Measurements from ENCODE around the gene RTKN2. TPM values are rescaled to one million over a fixed set of nuclear protein-coding genes. Genes with fewer than 3 reads are reported as not detected.
A peak's percentile ranks its signal among the peaks of the same experiment; 100 is the strongest.

RTKN2 gene, protein sequence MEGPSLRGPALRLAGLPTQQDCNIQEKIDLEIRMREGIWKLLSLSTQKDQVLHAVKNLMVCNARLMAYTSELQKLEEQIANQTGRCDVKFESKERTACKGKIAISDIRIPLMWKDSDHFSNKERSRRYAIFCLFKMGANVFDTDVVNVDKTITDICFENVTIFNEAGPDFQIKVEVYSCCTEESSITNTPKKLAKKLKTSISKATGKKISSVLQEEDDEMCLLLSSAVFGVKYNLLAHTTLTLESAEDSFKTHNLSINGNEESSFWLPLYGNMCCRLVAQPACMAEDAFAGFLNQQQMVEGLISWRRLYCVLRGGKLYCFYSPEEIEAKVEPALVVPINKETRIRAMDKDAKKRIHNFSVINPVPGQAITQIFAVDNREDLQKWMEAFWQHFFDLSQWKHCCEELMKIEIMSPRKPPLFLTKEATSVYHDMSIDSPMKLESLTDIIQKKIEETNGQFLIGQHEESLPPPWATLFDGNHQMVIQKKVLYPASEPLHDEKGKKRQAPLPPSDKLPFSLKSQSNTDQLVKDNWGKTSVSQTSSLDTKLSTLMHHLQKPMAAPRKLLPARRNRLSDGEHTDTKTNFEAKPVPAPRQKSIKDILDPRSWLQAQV
- 10 to 100 TPM; 47.1 to 99.5 (median 60.0) TPM for total RNA-seq

DNA sequence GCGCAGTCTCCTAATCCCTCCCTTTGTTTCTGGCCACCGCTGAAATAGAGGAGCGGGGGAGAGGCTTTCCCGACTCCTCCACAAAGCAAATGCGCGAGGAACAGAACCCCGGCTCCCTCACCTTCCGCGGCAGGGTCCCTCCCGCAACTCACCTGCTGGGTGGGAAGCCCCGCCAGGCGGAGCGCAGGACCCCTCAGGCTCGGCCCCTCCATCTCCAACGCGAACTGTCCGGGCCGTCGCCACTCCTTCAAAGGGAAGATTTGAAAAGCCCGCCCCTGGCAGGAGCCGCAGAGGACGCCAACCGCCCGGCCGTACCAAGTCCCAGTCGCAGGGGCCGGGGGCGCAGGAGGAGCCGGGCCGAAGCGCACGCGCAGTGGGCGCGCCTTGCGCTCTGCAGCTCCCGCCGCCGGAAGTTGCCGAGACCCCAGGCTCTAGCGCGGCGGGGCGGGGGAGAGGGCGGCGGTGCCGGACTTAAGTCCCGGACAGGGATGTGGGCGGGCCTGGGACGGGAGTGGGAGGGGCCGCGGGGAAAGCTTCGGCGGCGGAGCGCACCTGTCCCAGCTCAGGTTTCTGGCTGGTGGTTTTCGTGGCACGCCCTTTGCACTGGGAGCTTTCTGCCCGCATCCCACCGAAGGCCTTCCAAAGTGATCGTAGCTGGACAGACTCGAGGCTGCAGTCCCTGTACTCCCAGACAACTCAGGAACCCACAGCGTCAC, at the start of gene RTKN2:
TSS of gene RTKN2 (minus strand) at position 446 of the 716 bp plus-strand sequence. CDS start at position 212, 234 bp downstream.
- Histone ChIP-seq H3K9me3 (no peaks in the 10 kb centered on the region), H3K27ac (peak within 1 kb of the TSS; percentile 0 to 64 (median 46)), H3K4me1 (peaks cover 9 to 16% (median 12%) of the 10 kb centered on the region in 4 donors), H3K36me3 (no peaks in the 10 kb centered on the region), H3K27me3 (peaks cover 0 to 6% (median 0%) of the 10 kb centered on the region in 4 donors), H3K4me3 (peak within 1 kb of the TSS; percentile 35 to 84 (median 66))
- ATAC-seq (ENCODE audit: low FRiP score in 2 of 2) (peak; percentile 90 to 94), DNase-seq (peak; percentile 91 to 95)
- 1% methylated on average over 15 to 53 of the region's 63 CpGs for WGBS, 2 donors
- no peak for TF ChIP-seq EP300 (IDR thresholded peaks at IDR 0.05)
- TF ChIP-seq, protein P1, sequence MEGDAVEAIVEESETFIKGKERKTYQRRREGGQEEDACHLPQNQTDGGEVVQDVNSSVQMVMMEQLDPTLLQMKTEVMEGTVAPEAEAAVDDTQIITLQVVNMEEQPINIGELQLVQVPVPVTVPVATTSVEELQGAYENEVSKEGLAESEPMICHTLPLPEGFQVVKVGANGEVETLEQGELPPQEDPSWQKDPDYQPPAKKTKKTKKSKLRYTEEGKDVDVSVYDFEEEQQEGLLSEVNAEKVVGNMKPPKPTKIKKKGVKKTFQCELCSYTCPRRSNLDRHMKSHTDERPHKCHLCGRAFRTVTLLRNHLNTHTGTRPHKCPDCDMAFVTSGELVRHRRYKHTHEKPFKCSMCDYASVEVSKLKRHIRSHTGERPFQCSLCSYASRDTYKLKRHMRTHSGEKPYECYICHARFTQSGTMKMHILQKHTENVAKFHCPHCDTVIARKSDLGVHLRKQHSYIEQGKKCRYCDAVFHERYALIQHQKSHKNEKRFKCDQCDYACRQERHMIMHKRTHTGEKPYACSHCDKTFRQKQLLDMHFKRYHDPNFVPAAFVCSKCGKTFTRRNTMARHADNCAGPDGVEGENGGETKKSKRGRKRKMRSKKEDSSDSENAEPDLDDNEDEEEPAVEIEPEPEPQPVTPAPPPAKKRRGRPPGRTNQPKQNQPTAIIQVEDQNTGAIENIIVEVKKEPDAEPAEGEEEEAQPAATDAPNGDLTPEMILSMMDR (IDR thresholded peaks at IDR 0.05) = peak in 1 of 6 experiments; percentile 15
- peak in 1 of 2 donors; percentile 64 for TF ChIP-seq POLR2AphosphoS5 (IDR thresholded peaks at IDR 0.05)
- peak in 1 of 4 donors; percentile 59 for TF ChIP-seq POLR2A (IDR thresholded peaks at IDR 0.05)

DNA sequence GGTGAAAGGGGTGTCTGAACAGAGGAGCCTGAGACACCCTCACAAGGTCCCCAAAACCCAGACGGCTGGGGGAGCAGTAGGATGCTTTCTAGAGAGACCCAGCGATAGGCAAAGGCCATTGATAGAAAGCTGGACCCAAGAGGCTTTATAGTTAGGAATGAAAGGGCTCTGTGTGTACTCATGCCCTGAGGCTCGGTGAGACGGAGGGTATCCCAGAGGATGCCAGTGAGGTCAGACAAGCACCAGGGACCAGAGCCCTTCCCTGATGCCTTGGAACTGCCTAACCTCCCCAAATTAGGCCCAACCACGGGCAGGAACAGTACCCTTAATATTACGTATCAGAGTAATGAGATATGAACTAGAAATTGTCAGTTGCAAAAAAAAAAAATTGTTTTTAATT, 48.6 kb upstream of the RTKN2 start:
- TF ChIP-seq POLR2A (IDR thresholded peaks at IDR 0.05) = no peak
- TF ChIP-seq POLR2AphosphoS5 (IDR thresholded peaks at IDR 0.05) = no peak
- Histone ChIP-seq H3K36me3 (no peaks in the 10 kb centered on the region), H3K27ac (peak overlapping the region in 2 of 4 donors; percentile 9 to 23), H3K4me3 (no peak overlapping the region), H3K4me1 (no peaks in the 10 kb centered on the region), H3K9me3 (no peaks in the 10 kb centered on the region), H3K27me3 (no peaks in the 10 kb centered on the region)
- 77 to 88% methylated on average over 6 of the region's 6 CpGs for WGBS, 2 donors
- ATAC-seq (ENCODE audit: low FRiP score in 2 of 2) (peak in 1 of 2 donors; percentile 57), DNase-seq (no peak)

DNA sequence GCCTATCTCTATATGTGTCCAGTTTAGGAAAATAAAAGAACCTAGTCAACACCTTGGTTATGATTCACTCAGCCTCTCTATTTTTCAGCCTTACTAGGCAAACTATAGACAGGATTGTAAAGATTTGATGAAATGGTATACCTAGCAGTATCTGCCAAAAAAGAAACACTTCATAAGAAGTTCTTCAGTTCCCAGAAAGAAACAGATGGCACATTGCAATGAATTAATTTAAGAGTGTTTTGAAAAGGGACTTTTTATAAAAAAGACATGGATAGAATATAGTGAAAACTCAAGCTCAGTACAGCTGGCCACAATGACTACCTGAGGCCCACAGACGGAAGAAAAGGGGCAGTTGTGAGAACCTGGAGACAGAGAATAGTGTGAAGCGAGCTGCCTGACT, 40.6 kb upstream of the RTKN2 start:
- no peaks in the 10 kb centered on the region for H3K27me3 ChIP-seq
- DNase-seq (no peak), ATAC-seq (ENCODE audit: low FRiP score in 2 of 2) (no peak)
- H3K4me3 ChIP-seq = no peak overlapping the region
- 79 to 93% methylated on average over 2 of the region's 2 CpGs for WGBS, 2 donors
- H3K27ac ChIP-seq = no peak overlapping the region
- no peaks in the 10 kb centered on the region for H3K4me1 ChIP-seq
- no peaks in the 10 kb centered on the region for H3K36me3 ChIP-seq
- TF ChIP-seq POLR2AphosphoS5 (IDR thresholded peaks at IDR 0.05) = no peak
- TF ChIP-seq EP300 (IDR thresholded peaks at IDR 0.05) = no peak
- TF ChIP-seq POLR2A (IDR thresholded peaks at IDR 0.05) = no peak
- TF ChIP-seq, protein P1 (IDR thresholded peaks at IDR 0.05) = no peak
- no peaks in the 10 kb centered on the region for H3K9me3 ChIP-seq

GRCh38 chr10:62308101-62308500, 39.5 kb upstream of the RTKN2 start:
- H3K9me3 ChIP-seq = no peaks in the 10 kb centered on the region

More at GRCh38 chr10:62308101-62308500, 39.5 kb upstream of the RTKN2 start:
- Histone ChIP-seq H3K36me3 (no peaks in the 10 kb centered on the region), H3K4me1 (no peaks in the 10 kb centered on the region), H3K27me3 (no peaks in the 10 kb centered on the region), H3K4me3 (no peak overlapping the region), H3K27ac (peak overlapping the region in 3 of 4 donors; percentile 8 to 36 (median 19))
- TF ChIP-seq, protein P1 (IDR thresholded peaks at IDR 0.05) = no peak
- ATAC-seq (ENCODE audit: low FRiP score in 2 of 2) = no peak
- DNase-seq = no peak
